MCF 10A (cell line): Measurements from ENCODE around the gene CTTNBP2NL. TPM values are rescaled to one million over a fixed set of nuclear protein-coding genes. Genes with fewer than 3 reads are reported as not detected.

Experiments used
- BruUV-seq: library from RNA; stranded (reverse); fragments of 400-500 nt; replicated peaks from 2 replicates; lab custom pipeline; 2021; lab: Mats Ljungman, UMichigan
- CTCF ChIA-PET: fragments of 300-600 bp; sonication (Branson Sonifier 250); formaldehyde crosslinking; extraction: SDS; loops from one replicate; lab custom pipeline; 2021; ENCODE audit warnings: antibody characterized with exemption, inconsistent platforms; lab: Yijun Ruan, JAX
- POLR2A ChIA-PET: fragments of 300-600, 350-650 bp; sonication (Branson Sonifier 250); formaldehyde crosslinking; extraction: SDS; loops from one replicate; lab custom pipeline; 2020; ENCODE audit warnings: antibody characterized with exemption, inconsistent platforms; lab: Yijun Ruan, JAX
- DNase-seq: peaks from one replicate; pipeline ENCODE4 v3.0.0-alpha.2; 2018; ENCODE audit not compliant: unreplicated experiment
- H3K27ac Mint-ChIP-seq: one replicate; pipeline ENCODE4 v1.8.0; 2022; ENCODE audit warnings: mild to moderate bottlenecking, low read depth, mixed read lengths; ENCODE audit not compliant: unreplicated experiment
- H3K27me3 Mint-ChIP-seq: one replicate; pipeline ENCODE4 v1.8.0; 2022; ENCODE audit warnings: mixed read lengths; ENCODE audit not compliant: insufficient read depth, unreplicated experiment
- H3K36me3 Mint-ChIP-seq: one replicate; pipeline ENCODE4 v1.8.0; 2022; ENCODE audit warnings: mild to moderate bottlenecking, moderate library complexity, mixed read lengths; ENCODE audit not compliant: insufficient read depth, unreplicated experiment
- H3K4me1 Mint-ChIP-seq: one replicate; pipeline ENCODE4 v1.8.0; 2022; ENCODE audit warnings: mixed read lengths; ENCODE audit not compliant: insufficient read depth, unreplicated experiment
- H3K4me3 Mint-ChIP-seq: one replicate; pipeline ENCODE4 v1.8.0; 2022; ENCODE audit warnings: mild to moderate bottlenecking, moderate library complexity, mixed read lengths; ENCODE audit not compliant: unreplicated experiment
- H3K9me3 Mint-ChIP-seq: one replicate; pipeline ENCODE4 v1.8.0; 2022; ENCODE audit warnings: mixed read lengths; ENCODE audit not compliant: unreplicated experiment
- CTCF ChIP-seq: fragments of 200-600 bp; IDR thresholded peaks from one replicate; pipeline ENCODE4 v1.8.0; 2022; ENCODE audit warnings: antibody characterized with exemption, mild to moderate bottlenecking; ENCODE audit not compliant: unreplicated experiment
- intact Hi-C: fragments of 100-400 bp; cut with micrococcal nuclease; formaldehyde crosslinking; loops from 2 replicates; pipeline ENCODE4 v1.14.1; 2022
- total RNA-seq: library from RNA; stranded (reverse); gene quantifications from 2 replicates; pipeline ENCODE4 v1.2.3, GENCODE V29; 2022

The CTTNBP2NL gene
- total RNA-seq, 1 experiment from 2014 or later = 48.8 TPM

DNA sequence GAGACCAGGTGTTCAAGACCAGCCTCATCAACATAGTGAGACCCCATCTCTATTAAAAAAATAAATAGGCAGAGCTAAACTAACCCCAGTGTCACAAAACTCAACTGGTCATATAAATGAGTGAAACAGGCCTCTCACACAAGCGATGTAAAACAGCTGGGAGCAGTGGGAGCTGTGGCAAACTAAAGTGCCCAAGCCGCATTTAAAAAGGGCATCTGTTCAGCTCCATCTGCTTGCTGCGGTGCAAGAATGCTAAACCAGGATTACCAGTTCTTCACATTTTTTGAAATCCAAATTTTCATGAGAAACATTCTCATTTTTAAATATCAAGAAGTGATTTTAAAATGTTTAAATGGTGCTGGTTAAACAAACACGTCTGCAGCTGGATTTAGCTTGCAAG lies 62.7 kb downstream of the CTTNBP2NL start:
- DNase-seq = no peak
- CTCF ChIA-PET = interaction anchor here (0.8 to 1.7 kb wide), 3 partner anchors 68 to 100 kb away, joined by 4 to 8 read pairs (median 4); no protein-coding TSS in a partner anchor
- no peak overlapping the region for H3K27ac Mint-ChIP-seq
- TF ChIP-seq CTCF = no peak
- no TSS peak for BruUV-seq
- no peak overlapping the region for H3K4me3 Mint-ChIP-seq
- intact Hi-C loops = no loop called here
- peaks cover 58% of the 10 kb centered on the region for H3K36me3 Mint-ChIP-seq
- H3K27me3 Mint-ChIP-seq = no peaks in the 10 kb centered on the region
- H3K9me3 Mint-ChIP-seq = no peaks in the 10 kb centered on the region
- H3K4me1 Mint-ChIP-seq = peaks cover 6% of the 10 kb centered on the region
- POLR2A ChIA-PET = interaction anchor here (1.0 to 1.1 kb wide), 2 partner anchors 9 to 64 kb away, joined by 3 read pairs; no protein-coding TSS in a partner anchor

- Mint-ChIP-seq H3K36me3 (peaks cover 45% of the 10 kb centered on the region), H3K9me3 (no peaks in the 10 kb centered on the region), H3K27ac (no peak overlapping the region), H3K4me3 (no peak overlapping the region), H3K4me1 (peaks cover 6% of the 10 kb centered on the region), H3K27me3 (no peaks in the 10 kb centered on the region)
- BruUV-seq = no TSS peak
- POLR2A ChIA-PET = no interaction called here
- CTCF ChIA-PET = interaction anchor here (1.5 kb wide), 1 partner anchor 70 kb away, joined by 3 read pairs; no protein-coding TSS in a partner anchor
- no peak for DNase-seq
- intact Hi-C loops = no loop called here
- TF ChIP-seq CTCF = no peak
Observed at GRCh38 chr1:112460615-112461014, 64.6 kb downstream of the CTTNBP2NL start.

DNA sequence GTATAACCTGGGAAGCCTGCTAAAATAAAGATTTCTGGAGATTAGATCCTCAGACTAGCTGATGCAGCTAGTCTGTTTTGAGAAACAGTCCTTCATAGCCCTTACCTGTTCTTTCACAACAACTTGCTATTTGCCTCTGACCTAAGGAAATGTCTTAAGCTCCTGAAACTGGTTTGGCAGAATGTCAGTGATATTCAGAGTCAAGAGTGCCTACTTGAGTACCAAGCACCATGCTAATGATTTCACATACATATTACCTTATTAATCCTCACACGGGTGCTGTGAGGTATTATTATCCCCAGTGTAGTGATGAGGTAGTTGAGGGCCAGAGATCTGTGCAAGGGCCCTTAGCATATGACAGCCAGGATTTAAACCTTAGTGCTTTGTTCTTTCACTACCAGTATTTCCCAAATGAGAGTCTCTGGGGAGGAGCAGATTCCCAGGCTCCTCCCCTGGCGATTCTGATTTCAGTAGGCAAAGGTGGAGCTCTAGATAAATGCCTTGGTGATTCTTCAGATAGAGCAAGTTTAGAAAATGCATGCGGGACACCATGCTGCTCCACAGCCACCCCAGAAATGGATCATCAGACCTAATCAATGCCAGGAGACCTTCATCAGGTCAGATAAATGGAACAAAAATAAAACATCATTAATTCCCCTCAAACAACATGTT lies 65.3 kb downstream of the CTTNBP2NL start:
- CTCF ChIA-PET = interaction anchor here (0.9 to 9.1 kb wide), 3 partner anchors 70 to 93 kb away, joined by 3 to 191 read pairs (median 3); no protein-coding TSS in a partner anchor
- intact Hi-C loops = no loop called here
- H3K4me1 Mint-ChIP-seq = peaks cover 14% of the 10 kb centered on the region
- no peaks in the 10 kb centered on the region for H3K9me3 Mint-ChIP-seq
- no peak for DNase-seq
- POLR2A ChIA-PET = interaction anchor here (0.7 to 1.2 kb wide), 2 partner anchors 17 to 878 kb away, joined by 3 read pairs; no protein-coding TSS in a partner anchor
- no TSS peak for BruUV-seq
- no peak overlapping the region for H3K4me3 Mint-ChIP-seq
- H3K27ac Mint-ChIP-seq = no peak overlapping the region
- no peaks in the 10 kb centered on the region for H3K27me3 Mint-ChIP-seq
- peaks cover 42% of the 10 kb centered on the region for H3K36me3 Mint-ChIP-seq
- TF ChIP-seq CTCF = no peak

GRCh38 chr1:112462953-112463279 lies 66.9 kb downstream of the CTTNBP2NL start:
- H3K9me3 Mint-ChIP-seq = no peaks in the 10 kb centered on the region
- intact Hi-C loops = no loop called here
- DNase-seq = no peak
- H3K36me3 Mint-ChIP-seq = peaks cover 28% of the 10 kb centered on the region
- H3K4me1 Mint-ChIP-seq = peaks cover 15% of the 10 kb centered on the region
- ChIA-PET CTCF (interaction anchor here (0.7 to 9.1 kb wide), 4 partner anchors 39 to 343 kb away, joined by 3 to 191 read pairs (median 4); no protein-coding TSS in a partner anchor), POLR2A (no interaction called here)
- H3K27ac Mint-ChIP-seq = no peak overlapping the region
- TF ChIP-seq CTCF = no peak
- no TSS peak for BruUV-seq
- H3K4me3 Mint-ChIP-seq = no peak overlapping the region
- no peaks in the 10 kb centered on the region for H3K27me3 Mint-ChIP-seq
